GM19467 (cell line): ENCODE measurements around the gene SREBF2.

Source experiments
- ATAC-seq: cut with Tn5 transposase; IDR thresholded peaks from one replicate; pipeline ENCODE4 v1.9.1; 2021; ENCODE audit warnings: mild to moderate bottlenecking, moderate library complexity; ENCODE audit not compliant: unreplicated experiment

The SREBF2 gene

DNA sequence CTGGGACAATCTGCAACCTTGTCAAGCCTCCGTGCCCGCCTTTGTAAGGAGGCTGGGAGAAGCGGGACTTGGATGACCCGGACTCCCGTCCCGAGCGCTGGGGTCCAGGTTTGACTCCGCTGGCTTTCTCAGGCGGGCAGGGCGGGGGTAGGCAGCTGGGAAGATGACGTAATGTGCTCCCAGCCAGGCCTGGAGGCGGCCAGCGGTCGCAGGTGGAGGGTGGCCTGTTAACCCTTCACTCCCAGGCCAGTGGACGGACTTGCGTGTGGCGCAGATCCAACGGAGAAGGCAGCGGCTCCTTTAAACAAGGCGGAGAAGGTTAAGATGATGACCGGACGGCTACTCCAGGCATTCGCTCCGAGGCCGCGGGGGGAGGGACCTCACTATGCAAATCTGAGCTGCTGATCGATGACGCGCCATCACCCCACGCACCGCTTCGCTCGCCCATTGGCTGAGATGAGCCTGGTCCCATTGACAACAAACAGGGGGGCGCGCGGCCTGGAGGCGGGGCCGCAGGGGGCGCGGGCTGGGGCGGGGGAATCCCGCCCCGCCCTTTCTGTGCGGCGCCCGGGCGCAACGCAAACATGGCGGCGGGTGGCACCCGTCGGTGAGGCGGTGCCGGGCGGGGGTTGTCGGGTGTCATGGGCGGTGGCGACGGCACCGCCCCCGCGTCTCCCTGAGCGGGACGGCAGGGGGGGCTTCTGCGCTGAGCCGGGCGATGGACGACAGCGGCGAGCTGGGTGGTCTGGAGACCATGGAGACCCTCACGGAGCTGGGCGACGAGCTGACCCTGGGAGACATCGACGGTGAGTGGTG is at the start of gene SREBF2:
Gene SREBF2, plus strand, starts transcription at position 553 of the 816 bp plus-strand sequence. Its CDS starts 166 bp downstream, at position 719.
- ATAC-seq, result peak; percentile 83

- ATAC-seq, result no peak
Observed at GRCh38 chr22:41787331-41787730, 45.6 kb upstream of the SREBF2 start.

GRCh38 chr22:41793871-41794270 is 39.0 kb upstream of the SREBF2 start:
- ATAC-seq, result no peak

- no peak for ATAC-seq
Observed at GRCh38 chr22:41798736-41799135, 34.2 kb upstream of the SREBF2 start.

DNA sequence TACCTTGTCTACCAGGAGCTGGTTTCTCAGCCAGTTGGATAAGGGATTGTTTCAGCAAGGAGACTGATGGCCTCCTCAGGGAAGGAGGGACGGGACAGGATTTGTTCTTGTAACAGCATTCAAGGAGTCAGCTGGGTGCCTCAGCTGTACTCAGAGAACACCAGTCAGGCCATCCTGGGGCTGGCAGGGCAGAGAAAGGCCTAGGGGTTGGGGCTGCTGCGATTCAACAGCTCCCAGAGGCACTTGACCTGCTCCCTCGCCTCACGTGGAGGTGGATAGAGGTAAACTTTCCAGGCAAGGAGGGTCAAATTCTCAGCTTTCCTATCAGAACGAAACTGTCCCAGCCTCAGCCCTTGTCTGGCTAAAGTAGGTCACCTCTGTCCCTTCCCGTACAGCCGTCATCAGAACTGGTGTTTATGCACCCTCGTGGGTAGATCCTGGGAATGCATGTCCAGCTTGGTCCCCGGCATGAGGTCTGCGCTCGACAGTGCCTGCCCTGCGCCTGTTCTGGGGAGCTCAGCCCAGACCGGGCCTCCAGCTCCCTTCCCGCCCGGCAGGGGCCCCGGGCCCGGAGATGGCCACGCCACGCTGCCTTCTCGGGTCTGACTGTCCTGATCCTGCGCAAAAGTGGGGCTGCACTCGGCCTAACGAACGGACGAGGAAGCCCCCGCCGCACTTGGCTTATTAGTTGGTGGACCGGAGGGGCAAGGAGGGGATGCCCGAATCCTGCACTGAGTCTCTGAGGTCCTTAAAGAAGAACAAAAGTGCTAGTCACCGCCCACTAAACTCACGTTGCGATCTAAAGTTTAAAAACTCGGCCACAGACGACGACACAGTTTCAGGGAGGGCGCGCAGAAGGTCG is 33.2 kb upstream of the SREBF2 start:
- peak; percentile 7 for ATAC-seq

- peak; percentile 82 for ATAC-seq
Observed at GRCh38 chr22:41800348-41801146, 32.4 kb upstream of the SREBF2 start, which contains the start of gene CCDC134. CCDC134 (plus strand) TSS chr22:41800679; CDS start chr22:41808891, 8,212 bp downstream.

- ATAC-seq, result no peak
Observed at GRCh38 chr22:41801147-41801819, 31.6 kb upstream of the SREBF2 start.

DNA sequence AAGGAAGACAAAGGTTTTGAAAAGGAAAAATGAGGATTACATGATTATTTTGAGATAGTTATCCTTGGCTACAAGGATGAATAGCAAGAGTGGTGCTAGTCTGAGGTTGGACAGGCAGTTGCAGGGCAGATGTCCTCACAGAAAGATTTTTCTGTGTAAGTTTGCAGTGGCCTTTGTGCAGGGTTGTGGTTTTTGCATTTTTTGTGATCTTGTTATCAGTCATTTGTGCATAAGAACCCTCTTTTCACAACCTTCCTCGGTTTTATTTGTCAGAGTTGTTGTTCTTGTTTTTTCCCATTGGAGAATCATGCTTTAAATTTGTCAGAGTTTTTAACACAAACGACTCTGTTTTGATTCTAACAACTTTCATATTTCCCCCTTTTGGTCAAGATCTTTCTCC is 31.0 kb upstream of the SREBF2 start:
- no peak for ATAC-seq

DNA sequence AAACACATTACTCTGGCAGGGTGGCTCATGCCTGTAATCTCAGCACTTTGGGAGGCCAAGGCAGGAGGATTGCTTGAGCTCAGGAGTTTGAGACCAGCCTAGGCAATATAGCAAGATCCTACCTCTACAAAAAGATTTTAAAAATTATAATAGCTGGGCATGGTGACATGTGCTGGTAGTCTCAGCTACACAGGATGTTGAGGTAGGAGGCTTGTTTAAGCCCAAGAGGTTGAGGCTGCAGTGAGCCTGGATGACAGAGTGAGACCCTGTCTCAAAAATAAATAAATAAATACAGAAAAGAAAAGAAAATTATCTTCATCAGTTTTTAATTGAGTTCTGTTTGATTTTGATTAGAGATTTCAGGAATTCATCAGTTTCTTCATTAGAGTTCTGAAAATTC is 27.3 kb upstream of the SREBF2 start:
- no peak for ATAC-seq

DNA sequence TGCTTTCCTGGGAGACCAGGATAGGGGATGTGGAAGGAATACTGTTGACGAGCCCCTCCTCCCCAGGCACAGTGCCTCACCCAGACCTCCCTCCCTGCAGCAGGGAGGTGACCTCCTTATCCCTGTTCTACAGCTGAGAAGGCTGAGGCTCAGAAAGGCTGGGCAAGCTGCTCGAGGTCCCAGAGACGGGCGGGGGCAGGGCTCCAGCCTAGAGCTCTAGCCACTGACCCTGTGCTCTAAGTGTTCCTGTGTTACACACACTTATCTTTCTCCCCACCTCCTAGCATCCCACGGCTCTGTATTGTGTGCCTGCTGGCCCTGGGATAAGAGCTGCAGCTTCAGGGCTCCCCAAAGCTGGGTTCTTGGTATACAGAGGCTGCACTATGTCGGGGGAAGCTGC is 24.5 kb upstream of the SREBF2 start:
- no peak for ATAC-seq

- no peak for ATAC-seq
Observed at GRCh38 chr22:41810022-41810421, 22.9 kb upstream of the SREBF2 start.

- ATAC-seq, result no peak
Observed at GRCh38 chr22:41812805-41813545, 19.9 kb upstream of the SREBF2 start.

DNA sequence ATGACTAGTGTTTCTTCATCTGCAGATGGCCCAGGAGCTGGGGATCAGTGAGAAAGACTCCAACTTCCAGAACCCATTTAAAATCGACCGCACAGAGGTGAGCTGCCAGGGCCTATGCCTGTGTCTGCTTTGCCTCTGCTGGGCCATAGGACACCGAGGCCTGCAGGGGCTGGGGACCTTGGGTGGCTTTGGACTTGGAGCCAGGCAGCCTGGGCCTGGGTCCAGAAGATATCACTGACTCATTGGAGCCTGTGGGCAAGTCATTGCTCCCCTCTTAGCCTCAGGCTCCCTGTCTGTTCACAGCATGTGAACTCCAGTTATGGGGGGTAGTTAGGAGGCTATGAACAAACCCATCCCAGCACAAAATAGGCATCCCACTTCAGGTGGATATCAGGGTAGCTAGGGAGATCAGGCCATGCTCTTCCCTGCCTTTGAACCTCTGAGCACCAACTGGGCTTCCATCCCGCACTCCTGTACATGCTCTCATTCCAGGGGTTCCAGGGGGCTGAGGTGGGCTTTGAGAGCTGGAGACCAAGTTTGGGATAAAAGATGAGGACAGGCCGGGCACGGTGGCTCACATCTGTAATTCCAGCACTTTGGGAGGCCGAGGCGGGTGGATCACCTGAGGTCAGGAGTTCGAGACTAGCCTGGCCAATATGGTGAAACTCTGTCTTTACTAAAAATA is 19.0 kb upstream of the SREBF2 start:
- no peak for ATAC-seq

- no peak for ATAC-seq
Observed at GRCh38 chr22:41815716-41816115, 17.2 kb upstream of the SREBF2 start.

DNA sequence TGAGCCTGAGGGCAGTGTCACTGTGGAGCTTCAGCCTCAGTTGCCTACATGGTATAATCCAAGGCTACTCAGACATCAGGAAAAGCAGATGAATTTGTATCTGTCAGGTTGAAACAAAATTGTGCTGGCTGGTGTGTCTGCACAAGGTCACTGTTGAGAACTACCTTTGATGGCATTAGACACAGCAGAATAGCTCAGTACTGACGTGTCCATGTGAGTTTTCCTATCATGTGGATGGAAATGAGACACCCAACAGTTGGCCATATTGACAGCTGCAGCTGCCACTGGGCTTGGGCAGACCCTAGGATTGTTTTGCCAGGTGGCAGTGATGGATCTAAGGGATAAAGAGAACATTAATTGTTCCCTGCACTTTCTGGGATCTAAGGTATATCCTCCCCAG is 16.7 kb upstream of the SREBF2 start:
- ATAC-seq, result no peak

DNA sequence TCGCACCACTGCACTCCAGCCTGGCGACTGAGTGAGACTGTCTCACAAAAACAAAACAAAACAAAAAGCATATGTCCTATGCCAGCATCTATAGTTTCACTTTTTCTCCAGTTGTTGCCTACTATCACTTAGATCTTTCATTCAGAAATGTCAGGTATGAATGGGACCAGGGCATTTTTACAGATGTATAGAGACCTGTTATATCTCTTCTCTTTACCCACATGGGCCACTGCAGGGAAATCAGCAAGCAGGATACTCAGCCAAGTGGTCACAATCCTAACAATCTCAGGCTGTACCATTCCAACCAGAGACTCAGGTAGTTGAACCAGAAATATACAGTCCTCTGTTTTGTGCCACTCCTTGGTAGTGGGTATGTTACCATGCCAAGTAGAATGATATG is 16.0 kb upstream of the SREBF2 start:
- ATAC-seq, result no peak

DNA sequence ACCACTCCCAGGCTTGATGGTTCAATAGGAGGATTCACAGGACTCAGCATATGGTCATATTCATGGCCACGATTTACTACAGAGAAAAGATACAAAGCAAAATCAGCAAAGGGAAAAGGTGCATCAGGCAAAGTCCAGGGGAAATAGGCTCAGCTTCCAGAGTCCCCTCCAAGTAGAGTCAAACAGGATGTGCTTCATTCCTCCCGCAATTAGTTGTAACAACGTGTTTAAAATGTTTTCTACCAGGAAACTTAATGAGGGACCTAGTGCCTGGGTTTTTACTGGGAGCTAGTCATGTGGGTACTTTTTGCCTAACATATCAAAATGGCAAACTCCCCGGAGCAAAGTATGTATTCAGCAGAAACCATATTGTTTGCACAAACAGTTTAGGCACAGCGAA is 14.9 kb upstream of the SREBF2 start:
- ATAC-seq, result no peak

GRCh38 chr22:41818596-41818995 is 14.3 kb upstream of the SREBF2 start:
- ATAC-seq, result no peak

DNA sequence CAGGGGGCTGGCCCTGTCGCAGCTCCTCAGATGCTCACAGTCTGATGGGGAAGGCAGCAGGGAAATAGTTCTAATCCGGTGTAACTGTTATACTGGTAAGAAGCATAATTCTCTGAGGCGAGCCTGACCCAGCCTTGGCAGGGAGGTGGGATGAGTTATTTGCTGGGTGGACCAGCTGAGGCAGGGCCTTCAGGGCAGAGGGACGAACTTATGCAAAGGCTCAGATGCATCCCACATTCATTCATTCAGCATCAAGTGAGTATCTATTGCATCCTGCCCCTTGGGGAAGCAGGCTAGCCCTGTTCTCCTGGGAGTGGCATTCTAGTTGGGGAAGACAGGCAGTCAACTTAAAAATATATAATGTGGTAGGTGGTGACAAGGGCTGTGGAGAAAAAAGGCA is 13.6 kb upstream of the SREBF2 start:
- ATAC-seq, result no peak
